ENCODE results near the gene MYBPC1. TPM values are rescaled to one million over a fixed set of nuclear protein-coding genes. Genes with fewer than 3 reads are reported as not detected.
A peak's percentile ranks its signal among the peaks of the same experiment; 100 is the strongest.

MYBPC1 gene
- total and polyA plus RNA-seq, 9 of the 15 experiments (the other 6 are each of a cell fraction or from before 2014, with no cell fraction given), result not detected

DNA sequence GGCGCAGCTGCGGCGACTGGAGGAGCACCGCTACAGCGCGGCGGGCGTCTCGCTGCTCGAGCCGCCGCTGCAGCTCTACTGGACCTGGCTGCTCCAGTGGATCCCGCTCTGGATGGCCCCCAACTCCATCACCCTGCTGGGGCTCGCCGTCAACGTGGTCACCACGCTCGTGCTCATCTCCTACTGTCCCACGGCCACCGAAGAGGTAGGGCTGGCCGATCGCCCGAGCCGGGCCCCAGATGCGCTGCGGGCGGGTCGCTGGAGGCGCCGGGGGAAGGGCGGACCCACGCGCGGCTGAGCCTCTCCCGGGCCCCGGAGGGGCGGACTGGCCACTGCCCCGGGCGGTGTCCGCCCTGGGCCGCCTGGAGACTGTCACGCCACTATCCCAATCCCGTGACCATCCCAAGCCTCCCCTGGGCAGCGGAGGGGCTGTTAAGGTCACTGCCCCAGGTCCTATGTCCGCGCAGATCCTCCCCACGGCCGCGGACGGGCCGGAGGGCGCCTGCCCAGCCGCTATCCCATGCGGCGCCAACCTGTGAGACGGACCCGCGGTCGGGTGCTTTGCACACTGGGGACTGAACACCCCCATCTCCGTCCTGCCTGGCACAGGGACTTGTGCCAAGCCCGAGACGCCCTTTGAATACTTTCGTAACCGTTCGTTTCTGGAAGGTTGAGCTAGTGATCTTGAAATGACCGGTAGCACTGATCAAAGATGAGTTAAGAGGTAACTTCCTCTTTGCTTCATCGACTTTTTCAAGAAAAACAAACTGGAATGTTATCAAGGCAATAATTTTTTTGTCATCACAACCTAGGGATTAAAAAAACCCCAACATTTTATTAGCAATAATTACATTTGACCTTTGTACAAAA is 103.4 kb downstream of the MYBPC1 start (continued):
- TF ChIP-seq, protein P1, sequence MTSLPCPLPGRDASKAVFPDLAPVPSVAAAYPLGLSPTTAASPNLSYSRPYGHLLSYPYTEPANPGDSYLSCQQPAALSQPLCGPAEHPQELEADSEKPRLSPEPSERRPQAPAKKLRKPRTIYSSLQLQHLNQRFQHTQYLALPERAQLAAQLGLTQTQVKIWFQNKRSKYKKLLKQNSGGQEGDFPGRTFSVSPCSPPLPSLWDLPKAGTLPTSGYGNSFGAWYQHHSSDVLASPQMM (CRISPR knock-in tag; IDR thresholded peaks at IDR 0.05), result no peak
- TF ChIP-seq, protein P2, sequence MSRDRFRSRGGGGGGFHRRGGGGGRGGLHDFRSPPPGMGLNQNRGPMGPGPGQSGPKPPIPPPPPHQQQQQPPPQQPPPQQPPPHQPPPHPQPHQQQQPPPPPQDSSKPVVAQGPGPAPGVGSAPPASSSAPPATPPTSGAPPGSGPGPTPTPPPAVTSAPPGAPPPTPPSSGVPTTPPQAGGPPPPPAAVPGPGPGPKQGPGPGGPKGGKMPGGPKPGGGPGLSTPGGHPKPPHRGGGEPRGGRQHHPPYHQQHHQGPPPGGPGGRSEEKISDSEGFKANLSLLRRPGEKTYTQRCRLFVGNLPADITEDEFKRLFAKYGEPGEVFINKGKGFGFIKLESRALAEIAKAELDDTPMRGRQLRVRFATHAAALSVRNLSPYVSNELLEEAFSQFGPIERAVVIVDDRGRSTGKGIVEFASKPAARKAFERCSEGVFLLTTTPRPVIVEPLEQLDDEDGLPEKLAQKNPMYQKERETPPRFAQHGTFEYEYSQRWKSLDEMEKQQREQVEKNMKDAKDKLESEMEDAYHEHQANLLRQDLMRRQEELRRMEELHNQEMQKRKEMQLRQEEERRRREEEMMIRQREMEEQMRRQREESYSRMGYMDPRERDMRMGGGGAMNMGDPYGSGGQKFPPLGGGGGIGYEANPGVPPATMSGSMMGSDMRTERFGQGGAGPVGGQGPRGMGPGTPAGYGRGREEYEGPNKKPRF (IDR thresholded peaks at IDR 0.05; ENCODE audit: low read depth, low read length), result no peak
- no peak for TF ChIP-seq HLTF (IDR thresholded peaks at IDR 0.05)
- no peak for TF ChIP-seq PHTF2 (CRISPR knock-in tag; IDR thresholded peaks at IDR 0.05)
- TF ChIP-seq, protein P3, sequence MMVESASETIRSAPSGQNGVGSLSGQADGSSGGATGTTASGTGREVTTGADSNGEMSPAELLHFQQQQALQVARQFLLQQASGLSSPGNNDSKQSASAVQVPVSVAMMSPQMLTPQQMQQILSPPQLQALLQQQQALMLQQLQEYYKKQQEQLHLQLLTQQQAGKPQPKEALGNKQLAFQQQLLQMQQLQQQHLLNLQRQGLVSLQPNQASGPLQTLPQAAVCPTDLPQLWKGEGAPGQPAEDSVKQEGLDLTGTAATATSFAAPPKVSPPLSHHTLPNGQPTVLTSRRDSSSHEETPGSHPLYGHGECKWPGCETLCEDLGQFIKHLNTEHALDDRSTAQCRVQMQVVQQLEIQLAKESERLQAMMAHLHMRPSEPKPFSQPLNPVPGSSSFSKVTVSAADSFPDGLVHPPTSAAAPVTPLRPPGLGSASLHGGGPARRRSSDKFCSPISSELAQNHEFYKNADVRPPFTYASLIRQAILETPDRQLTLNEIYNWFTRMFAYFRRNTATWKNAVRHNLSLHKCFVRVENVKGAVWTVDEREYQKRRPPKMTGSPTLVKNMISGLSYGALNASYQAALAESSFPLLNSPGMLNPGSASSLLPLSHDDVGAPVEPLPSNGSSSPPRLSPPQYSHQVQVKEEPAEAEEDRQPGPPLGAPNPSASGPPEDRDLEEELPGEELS (CRISPR knock-in tag; IDR thresholded peaks at IDR 0.05; ENCODE audit: borderline replicate concordance), result no peak
- TF ChIP-seq GATAD2B (IDR thresholded peaks at IDR 0.05; ENCODE audit: borderline replicate concordance), result 0 out of 2 replicates have a peak, but pooled peaks have one; percentile 3
- TF ChIP-seq, protein P4, sequence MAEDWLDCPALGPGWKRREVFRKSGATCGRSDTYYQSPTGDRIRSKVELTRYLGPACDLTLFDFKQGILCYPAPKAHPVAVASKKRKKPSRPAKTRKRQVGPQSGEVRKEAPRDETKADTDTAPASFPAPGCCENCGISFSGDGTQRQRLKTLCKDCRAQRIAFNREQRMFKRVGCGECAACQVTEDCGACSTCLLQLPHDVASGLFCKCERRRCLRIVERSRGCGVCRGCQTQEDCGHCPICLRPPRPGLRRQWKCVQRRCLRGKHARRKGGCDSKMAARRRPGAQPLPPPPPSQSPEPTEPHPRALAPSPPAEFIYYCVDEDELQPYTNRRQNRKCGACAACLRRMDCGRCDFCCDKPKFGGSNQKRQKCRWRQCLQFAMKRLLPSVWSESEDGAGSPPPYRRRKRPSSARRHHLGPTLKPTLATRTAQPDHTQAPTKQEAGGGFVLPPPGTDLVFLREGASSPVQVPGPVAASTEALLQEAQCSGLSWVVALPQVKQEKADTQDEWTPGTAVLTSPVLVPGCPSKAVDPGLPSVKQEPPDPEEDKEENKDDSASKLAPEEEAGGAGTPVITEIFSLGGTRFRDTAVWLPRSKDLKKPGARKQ (CRISPR knock-in tag; IDR thresholded peaks at IDR 0.05), result no peak
- TF ChIP-seq RBM14 (IDR thresholded peaks at IDR 0.05; ENCODE audit: borderline replicate concordance, insufficient read depth, low read depth, low read length), result no peak
- TF ChIP-seq NCOA4 (IDR thresholded peaks at IDR 0.05; ENCODE audit: partially characterized antibody), result no peak
- TF ChIP-seq BCOR (IDR thresholded peaks at IDR 0.05), result no peak
- TF ChIP-seq, protein P5, sequence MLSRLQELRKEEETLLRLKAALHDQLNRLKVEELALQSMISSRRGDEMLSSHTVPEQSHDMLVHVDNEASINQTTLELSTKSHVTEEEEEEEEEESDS (CRISPR knock-in tag; IDR thresholded peaks at IDR 0.05), result no peak
- TF ChIP-seq, protein P6, sequence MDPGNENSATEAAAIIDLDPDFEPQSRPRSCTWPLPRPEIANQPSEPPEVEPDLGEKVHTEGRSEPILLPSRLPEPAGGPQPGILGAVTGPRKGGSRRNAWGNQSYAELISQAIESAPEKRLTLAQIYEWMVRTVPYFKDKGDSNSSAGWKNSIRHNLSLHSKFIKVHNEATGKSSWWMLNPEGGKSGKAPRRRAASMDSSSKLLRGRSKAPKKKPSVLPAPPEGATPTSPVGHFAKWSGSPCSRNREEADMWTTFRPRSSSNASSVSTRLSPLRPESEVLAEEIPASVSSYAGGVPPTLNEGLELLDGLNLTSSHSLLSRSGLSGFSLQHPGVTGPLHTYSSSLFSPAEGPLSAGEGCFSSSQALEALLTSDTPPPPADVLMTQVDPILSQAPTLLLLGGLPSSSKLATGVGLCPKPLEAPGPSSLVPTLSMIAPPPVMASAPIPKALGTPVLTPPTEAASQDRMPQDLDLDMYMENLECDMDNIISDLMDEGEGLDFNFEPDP (CRISPR knock-in tag; IDR thresholded peaks at IDR 0.05), result no peak
- peak; percentile 63; the same call in 1 of the 2 replicates for TF ChIP-seq MTA3 (IDR thresholded peaks at IDR 0.05; ENCODE audit: borderline replicate concordance)
- no peak for TF ChIP-seq RBM15 (IDR thresholded peaks at IDR 0.05; ENCODE audit: insufficient read depth, low read length)
- no peak; the same call in 1 of the 2 replicates for TF ChIP-seq BACH1 (tag; IDR thresholded peaks at IDR 0.05)
- TF ChIP-seq, protein P7, sequence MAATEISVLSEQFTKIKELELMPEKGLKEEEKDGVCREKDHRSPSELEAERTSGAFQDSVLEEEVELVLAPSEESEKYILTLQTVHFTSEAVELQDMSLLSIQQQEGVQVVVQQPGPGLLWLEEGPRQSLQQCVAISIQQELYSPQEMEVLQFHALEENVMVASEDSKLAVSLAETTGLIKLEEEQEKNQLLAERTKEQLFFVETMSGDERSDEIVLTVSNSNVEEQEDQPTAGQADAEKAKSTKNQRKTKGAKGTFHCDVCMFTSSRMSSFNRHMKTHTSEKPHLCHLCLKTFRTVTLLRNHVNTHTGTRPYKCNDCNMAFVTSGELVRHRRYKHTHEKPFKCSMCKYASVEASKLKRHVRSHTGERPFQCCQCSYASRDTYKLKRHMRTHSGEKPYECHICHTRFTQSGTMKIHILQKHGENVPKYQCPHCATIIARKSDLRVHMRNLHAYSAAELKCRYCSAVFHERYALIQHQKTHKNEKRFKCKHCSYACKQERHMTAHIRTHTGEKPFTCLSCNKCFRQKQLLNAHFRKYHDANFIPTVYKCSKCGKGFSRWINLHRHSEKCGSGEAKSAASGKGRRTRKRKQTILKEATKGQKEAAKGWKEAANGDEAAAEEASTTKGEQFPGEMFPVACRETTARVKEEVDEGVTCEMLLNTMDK (IDR thresholded peaks at IDR 0.05; ENCODE audit: borderline replicate concordance, insufficient read depth, low read depth, low read length, poor library complexity, severe bottlenecking), result no peak

Data from K562 (cell line).